ENCODE measurements around the gene CPXM1.

DNA sequence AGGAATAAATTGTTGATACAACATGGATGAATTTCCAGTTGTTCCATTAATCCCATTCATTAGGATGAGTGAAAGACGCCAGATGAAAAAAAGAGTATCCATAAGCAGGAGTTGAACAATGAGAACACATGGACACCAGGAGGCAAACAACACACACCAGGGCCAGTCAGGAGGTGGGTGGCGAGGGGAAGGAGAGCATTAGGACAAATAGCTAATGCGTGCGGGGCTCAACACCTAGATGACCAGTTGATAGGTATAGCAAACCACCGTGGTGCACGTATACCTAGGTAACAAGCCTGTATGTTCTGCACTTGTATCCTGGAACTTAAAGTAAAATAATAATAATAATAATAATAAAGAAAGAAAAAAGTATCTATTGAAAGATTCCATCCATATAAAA lies 28.9 kb upstream of the CPXM1 start:
- TF ChIP-seq CTCF (IDR thresholded peaks at IDR 0.05 in 8 of 11, conservative IDR thresholded peaks at IDR 0.05 in 3 of 11), result no peak
- TF ChIP-seq POLR2A (IDR thresholded peaks at IDR 0.05), result no peak
- TF ChIP-seq POLR2AphosphoS5 (IDR thresholded peaks at IDR 0.05), result no peak

Measured in spleen (tissue), 7 donors.